Inflammatory macrophage treated with lipopolysaccharide for 4 hours (primary cell): ENCODE results near the gene LGR5.

Experiments
- DNase-seq: peaks from one replicate; pipeline ENCODE4 v3.0.0-alpha.2; 2020

The LGR5 gene

DNA sequence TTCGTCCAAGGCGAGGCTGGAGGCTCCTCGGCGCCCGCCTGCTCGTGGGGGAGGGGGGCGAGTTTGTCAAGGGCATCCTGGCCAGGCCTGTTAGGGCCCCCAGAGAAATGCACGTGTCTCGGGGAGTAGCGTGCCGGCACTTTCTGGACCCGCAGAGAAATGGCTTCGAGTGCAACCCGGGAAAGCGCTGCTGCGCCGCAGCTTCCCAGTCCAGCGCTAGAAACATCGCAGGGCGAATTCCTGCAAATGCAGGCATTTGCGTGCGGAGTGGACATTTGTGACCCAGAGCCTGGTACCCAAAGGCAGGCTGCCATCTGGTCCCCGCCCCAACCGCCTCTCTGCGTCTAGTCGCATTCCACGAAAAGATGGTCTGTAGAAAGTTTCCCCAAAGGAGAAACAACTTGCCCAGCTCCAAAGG, 756 bp downstream of the LGR5 start:
- no peak for DNase-seq

DNA sequence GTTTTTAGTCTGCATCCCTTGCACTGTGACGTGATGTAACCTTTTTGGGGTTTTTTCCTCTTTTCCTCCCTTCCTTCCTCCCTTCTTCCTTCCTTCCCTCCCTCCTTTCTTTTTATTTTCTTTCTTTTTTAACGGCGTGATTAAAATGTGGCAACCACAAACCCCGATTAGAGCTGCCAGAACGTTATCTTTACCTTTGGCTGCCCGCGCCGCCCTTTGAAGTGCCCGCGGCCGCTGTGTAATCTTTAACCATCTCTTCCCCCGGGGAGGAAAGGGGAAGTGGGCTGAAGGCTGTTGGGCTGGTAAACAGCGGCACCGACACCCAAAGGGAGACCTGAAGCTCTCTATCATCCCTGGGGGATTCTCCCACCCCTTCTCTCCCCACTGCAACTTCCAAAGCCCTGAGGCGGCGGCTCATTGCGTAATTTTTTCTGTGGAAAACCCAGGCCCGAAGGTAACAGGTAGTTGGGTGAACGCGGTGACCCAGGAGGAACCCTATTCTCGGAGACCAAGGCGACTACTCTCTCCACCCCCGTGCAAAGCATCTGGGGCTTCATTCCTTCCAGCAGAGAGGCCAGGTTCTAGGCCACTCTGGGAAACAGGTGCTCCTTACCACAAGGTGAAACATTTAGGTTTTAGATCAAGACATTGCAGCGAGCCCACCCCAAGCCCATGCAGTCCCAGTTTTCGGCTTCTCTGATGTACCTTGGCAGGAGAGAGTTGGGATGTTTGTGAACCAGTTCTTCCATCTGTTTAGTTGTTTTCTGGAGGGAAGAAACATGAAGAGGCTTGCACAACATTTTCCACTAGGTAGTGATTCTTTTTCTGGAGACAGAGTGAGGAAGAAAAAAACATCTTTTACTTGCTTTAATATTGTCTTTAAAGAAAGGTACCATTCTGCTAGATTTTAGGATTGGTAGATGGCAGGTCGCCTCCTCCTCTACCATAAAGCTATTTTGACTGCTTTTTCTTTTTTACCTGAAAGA, 1.5 kb downstream of the LGR5 start:
- DNase-seq, result no peak

DNA sequence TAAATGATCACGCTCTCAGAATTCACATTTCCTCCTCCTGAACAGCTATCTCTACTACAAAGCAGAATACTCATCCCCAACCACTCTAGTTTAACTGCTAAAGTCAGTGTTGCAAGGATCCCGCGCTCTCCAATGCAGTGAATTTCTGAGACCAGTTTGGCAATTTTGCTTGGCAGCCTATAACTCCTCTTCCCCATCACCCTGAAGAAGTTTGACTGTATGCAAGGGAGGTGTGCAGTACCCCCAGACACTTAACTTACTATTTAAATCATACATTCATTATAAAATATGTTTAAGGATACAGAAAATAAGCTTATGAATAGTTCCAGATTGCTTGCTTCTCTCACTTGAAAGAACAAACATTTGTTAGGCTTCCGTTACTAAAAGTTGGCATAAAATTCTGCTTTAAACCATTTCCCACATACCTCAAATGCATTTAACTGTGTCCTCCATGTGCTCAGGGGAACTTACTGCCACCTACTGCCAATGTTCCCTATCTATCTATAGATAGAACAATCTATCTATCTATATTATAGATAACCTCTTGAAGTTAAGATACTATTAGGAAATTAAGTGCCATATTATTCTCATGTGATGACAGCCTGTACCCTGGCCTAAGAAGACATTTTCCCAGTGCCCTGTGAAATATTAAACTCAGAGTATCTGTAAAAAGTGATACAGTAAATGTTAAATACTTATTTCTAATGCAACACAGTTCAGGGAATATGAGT, 2.4 kb downstream of the LGR5 start:
- DNase-seq, result no peak

DNA sequence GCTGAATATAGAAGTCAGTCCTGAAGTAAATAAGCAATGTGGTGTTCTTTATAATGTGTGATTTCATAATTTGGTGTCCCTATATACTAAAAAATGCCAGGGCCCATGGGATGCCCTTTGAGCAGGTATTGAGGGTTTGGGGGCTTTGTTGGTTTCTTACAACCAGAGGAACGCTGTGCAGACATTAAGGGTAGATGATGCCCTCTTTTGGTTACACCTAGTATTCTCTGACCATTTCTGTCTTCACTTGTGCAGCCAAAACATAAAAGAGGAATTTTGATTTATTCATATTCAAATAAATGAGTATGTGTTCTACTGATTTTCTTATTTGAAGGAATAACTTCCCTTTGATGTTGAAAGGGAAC, 3.0 kb downstream of the LGR5 start:
- no peak for DNase-seq

DNA sequence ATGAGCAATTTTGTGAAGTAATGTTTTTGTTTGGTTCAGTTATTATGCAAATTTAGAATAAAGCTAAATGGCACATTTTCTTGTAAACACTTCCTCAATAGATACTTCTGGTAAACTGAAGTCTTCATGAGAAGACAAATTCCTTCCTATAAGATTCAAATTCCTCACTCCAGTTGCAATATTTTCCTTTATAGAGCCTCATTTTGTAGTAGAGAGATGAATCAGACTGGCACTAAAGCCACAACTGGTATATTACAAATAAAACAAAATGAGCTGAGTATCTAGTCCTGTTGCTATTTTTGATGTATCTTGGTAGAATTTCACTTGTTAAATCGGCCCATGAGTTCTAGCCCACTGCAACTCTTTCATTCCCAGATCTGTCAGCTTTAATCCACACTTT, 5.5 kb downstream of the LGR5 start:
- no peak for DNase-seq

DNA sequence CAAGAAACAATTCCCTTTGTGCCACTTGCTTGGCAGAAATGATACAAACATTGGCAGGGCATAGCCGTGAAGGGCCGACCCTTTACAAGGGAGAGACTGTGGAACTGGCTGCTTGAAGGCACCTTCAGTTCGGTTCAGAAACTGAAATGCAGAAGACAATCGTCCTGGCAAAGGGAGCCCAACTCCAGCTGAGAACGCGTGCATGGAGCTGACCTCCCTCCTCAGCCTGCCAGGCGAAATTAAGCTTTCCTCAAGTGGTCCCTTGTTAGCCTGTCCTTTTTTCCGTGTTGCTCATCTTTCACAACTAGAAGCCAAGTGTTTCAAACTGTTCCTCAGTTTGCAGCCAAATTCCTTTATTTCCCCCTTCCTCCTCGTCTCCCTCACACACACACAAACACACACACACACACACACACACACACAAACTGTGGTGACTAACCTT, 8.1 kb downstream of the LGR5 start:
- DNase-seq, result no peak

DNA sequence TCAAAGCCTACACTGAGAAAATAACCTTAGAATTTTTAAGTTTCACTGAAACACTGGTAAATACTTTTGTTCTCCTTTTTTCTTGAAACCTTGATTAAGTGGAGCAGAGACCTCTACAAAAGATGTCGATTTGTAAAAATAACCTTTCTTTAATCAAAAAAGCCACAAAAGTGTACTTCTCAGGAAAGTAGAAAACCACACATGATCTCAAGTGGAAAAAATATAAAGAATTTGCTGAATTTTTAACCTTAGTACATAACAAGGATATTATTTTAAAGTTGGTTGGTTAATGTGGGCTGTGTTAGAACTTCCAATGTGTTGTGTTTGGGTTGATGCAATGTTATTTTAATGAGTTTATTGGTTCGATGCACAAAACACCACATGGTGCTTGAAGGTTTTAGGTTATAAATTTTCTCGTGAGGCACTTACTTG, 8.6 kb downstream of the LGR5 start:
- DNase-seq, result no peak

DNA sequence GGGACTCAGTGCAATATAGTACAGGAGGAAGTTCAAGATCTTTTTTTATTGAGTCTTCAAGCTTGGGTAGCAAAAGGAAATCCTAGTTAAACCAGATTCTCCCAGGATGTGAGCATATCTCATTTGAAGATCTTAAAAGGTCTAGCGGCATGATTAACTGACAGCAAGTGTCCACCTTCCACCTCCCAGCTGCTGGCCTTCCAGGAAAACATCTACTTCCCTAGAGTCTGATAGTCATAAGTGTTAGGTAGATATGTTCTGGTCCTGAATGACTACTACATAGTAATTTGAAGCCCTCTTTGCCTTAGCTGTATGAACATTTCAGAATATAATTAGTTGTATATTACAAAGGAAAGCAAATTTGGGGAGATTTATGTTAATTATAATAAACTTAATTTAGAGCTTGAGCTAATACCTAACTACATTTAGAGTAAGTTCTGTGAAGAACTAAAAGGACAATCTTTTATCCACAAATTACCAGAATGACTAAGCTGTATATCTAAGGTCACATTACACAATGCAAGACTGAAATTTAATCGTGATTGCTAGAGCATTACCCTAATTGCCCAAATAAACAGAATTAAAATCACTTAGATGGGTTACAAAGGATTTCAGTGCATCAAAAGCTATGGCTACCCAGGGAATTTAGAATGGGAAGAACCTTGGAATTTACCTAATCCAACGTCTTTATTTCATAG, 9.9 kb downstream of the LGR5 start:
- DNase-seq, result no peak

DNA sequence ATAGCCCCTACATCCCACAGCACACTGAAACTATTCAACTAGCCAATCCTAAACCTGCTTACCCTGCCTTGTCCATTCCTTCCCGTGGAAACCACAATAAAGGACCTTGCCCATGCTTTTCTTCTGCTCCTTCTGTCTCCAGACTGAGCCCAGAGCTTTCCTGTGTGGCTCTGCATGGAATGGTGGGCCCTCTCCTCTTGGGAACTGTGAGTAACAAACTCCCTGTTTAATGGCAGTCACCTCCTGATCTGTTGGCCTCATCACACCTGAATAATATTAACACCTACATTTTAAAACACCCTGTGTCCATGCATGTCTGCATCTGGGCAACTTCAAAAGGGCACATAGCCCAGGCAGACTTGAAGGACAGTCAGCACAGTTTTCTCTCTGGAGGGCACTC, 12.4 kb downstream of the LGR5 start:
- no peak for DNase-seq

DNA sequence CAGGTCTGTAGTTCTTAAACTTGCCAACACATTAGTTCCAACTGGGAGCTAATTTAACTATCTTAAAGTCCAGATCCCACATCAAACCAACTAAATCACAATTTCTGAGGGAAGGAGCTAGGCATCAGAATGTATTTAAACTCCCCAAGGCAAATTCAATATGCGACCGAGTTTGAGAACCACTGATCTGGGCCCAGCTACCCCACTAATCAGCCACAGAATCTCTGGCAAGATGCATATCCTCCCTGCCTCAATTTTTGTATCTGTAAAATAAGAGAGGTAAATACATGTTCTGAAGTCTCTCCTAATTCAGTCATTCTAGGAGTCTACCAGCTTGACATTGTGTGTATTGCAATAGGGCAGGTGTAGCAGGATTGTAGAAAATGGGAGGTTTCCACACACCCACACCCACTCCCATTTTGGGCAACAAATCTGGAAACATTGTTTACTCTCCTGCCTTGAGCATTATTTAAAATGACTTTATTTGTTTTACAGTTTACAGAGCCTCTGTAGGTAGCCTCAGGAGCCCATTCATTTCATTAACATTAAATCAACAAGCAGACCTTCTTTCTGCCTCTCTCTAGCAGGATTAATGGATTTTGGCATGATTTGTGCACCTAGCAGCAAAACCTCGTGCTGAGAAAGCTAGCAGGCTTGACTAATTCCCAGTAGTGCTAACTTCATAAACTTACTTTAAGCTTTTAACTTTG, 15.6 kb downstream of the LGR5 start:
- DNase-seq, result no peak

DNA sequence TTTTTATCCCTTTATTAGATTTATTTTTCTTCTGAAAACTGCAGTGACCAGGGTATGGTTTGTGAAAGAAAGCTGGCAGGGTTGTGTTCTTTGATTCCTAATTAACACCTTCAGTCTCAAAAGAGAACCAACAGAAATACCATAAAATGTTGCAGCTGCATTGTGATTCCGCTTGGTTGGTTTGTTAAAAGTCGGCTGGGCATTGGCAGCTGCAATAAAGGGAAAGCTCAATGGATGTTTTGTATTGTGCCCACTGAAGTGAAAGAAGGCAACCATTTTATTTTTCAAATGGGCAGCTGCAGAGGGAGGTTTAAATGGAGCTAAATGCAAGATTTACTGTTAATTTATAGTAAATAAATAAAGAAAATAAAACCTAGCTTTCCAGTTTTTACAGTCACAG, 16.7 kb downstream of the LGR5 start:
- no peak for DNase-seq

DNA sequence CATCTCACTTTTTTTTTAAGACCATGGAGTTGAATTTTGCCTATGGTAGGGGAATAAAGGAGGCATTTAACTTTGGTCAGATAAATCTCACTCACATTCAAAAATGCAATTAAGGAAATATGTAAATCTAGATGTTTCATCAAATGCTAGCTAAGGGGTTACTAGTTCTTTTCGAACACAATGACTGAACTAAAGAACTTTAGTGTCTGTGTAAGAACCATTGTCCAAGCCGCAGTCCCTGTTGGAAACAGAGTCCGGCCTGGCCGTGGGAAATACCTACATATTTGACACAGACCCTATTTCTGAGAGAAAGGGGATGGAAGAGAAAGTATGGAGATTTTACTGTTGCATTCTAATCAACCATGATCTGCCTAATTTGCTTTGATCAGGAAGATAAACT, 17.4 kb downstream of the LGR5 start:
- DNase-seq, result no peak

DNA sequence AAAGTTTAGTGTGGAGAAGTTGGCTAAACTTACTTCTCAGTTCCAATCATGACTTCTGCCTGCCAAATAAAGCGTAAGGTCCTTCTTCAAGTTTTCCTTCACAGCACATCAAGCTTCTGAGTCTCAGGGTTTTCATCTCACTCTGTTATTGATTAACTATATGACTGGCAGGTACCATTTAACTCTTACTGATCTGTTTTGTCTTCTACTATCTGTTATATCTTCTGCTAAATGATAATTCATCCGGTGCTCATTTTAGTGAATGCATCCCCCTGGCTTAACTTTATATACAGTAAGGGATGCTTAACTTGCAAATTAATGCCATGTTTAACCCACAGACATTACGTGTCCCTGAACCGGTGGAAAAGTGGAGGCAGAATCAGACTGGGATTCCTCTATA, 20.7 kb downstream of the LGR5 start:
- no peak for DNase-seq

DNA sequence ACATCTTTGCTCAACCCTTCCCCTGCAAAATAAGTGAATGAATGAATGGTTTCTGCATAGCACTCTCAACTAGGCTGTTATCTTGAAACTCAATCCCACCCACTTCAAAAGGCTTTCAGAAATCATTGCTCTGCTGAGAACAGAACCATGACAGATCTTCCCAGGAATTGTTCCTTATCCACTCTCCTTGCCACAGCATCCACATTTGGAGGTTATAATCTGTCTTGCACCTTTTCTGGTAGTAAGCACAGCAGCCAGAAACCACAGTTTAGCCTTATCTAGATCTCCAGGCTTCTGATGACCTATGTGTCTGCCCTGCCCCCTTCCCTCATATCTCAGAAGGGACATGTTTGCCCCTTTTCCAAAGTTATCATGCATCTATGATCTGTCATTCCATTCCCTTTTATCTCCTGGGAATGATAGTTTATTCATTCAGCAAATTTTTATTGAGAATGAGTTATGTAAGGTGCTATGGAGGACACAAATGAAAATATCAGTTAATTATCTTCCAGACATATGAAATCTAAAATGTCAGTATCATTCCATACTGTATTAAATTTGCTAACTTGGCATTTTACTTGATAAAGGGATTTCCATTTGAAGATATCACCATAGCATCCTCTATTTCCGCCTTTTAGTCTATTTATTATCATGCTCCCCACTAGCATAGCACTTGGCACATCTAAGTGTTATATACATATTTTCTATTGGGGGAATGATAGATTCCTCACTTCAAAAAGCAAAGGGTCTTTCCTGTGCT, 21.4 kb downstream of the LGR5 start:
- no peak for DNase-seq

DNA sequence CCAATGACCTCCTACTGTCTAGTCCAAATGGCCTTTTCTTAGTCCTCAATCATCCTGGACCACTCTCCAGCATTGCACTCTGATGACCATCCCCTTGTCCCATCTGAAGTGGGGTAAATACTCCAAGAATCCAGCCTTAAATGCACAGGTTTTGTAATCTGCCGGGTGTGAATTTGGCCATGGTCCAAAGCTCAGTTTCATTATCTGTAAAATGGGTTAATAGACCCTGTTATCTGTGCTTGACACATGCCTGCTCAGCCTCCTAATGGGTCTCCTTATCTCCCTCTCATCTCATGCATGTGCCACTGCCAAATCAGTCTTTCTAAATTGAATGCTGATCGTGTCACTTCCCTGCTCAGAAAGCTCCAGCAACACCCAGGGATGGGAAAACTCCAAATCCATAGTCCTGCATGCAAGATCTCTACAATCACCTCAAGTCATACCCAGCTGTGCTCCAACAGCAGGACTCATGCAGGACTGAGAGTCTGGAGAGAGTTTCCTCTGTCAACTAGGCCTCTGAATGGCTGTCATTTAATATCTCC, 22.3 kb downstream of the LGR5 start:
- no peak for DNase-seq

DNA sequence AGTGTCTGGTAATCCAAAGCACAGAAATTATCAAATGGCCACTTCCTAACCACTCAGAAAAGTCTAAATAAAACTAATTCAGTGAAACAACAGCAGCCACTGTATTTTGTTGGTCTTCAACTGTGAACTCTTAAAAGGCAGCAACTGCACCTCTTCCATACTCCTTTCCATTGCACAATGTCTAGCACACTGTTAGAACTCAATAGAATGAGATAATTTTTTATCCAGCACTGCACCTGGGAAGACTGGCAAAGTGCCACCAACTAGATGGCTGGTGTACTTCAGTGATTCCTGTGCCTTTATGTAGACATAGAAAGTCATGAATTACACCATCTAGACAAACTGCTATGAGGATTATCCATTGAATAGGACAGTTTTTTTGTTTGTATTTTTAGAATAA, 26.2 kb downstream of the LGR5 start:
- no peak for DNase-seq

DNA sequence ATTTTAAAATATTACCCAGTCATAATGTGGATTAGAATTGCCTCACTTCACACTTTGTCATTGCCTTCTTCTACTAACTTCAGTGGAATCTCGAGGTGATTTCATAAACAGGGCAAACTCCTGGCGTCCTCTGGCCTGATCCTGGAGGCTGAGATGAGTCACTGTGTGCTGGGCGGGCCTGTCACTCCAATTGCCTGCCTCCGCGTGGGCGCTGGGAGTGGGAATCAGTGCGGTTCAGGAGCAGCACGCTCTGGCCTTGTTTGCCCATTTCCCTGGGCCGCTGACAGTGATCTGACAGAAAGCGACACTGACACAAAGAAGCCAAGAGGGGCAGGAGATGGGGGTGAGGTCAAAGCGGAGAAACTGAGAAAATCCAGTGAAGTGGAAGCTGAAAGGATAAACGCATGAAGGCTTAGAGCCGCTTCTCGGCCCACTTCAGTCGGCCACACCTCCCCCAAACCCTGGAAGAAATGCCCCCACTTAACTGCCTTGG, 29.7 kb downstream of the LGR5 start:
- DNase-seq, result no peak

DNA sequence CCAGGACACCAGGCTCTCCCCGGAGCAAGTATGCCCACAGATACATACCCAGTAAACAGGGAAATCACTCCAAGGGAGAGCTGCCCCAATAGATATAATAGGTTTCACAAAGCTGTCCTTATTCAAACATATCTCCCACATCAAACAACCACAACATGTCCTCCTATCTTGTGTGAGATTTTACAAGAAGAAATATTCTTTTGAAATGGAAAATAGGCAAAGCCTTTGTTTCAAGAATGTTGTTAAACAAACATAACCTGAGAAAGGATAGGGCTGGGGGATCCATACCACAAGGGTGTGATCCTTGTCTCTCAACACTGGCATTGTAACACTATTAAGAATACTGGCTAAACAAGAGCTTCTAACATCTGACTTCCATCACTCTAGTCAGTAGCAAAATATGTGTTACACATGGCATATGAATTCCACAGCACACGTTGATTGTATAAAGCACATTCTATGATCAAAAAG, 32.9 kb downstream of the LGR5 start:
- DNase-seq, result no peak

DNA sequence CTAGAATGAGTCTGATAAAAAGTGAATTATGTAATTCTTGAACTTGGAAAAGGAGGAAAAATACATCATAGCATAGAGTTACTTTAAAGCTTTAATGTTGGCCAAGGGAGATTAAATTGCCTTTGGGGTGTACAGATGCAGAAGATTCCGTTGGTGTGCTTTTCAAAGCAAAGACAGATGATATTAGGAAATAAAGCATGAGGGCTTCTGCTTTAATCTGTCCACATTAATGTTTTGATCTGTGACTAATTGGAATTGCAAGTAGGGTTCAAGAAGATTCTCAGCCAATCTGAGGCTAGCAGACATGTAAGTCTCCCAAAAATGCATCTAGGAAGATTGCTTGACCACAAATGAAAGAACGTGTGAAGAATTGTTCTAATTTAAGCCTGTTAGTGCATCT, 35.2 kb downstream of the LGR5 start:
- no peak for DNase-seq

DNA sequence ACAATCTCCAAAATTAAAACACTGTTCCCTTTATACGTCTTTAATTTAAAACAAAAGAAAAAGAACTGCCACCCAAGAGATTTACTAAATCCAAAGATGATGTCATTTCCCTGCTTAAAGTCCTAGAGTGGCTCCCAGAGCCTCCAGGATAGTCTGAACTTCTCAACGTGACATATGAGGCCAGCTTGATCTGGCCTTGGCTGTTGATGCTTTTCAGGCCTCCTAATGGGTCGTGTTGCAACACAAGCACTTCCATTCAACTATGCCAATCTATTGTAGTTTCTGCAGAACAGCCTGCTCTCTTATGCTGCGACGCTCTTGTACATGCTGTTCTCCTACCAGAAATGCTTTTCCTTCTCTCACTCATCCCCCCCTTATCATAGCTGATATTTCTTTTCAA, 35.7 kb downstream of the LGR5 start:
- DNase-seq, result no peak

DNA sequence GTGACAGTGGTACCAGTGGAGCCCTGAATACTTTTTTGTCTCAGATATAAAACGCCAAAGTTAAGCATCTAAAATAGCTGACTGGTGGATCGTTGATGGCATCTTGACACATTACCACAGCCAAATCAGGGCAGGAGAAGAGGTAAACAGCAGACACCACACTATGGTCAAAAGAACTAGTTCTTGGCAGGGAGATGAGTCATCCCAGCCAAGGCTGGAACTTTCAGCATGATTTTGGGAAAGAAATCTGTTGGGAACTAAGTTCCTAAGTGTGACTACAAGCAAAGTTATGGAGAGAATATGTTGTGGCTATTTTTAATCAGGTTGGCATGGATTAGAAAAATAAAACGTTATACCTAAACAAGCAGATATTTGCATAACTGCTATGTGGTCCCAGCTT, 36.9 kb downstream of the LGR5 start:
- DNase-seq, result no peak

DNA sequence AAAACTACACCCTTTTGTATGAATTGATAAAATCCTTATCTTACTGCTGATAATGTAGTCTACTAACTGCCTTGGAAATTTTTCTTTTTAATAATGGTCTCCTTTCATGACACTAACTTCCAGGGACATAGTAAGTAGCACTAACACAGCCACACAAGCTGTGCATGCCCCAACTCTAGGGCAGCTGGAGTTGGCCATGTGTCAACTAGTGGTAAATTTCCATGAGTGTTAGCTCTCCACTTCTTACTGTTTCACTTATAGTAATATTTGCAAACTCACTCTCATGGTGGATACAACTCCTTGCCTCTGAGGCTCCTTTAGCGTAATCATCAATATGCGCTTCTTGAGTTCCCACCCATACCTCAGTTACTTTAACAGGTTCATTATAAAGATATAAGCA, 38.0 kb downstream of the LGR5 start:
- DNase-seq, result no peak
